Hepatocyte (in vitro differentiated cells): Measurements from ENCODE around the gene CHN1. TPM values are rescaled to one million over a fixed set of nuclear protein-coding genes. Genes with fewer than 3 reads are reported as not detected.

Experiments used
- DNase-seq: peaks from one replicate; pipeline ENCODE4 v3.0.0-alpha.2; 2016; ENCODE audit warnings: low spot score
- H2AFZ ChIP-seq: fragments of 200-600 bp; sonication (generic); 2 replicates; pipeline ENCODE4 v1.6.0; 2016; ENCODE audit warnings: antibody characterized with exemption, mild to moderate bottlenecking
- H3K27ac ChIP-seq: fragments of 200-600 bp; sonication (generic); 2 replicates; pipeline ENCODE4 v1.5.1; 2016; ENCODE audit warnings: mild to moderate bottlenecking
- H3K27me3 ChIP-seq: fragments of 200-600 bp; sonication (generic); 2 replicates; pipeline ENCODE4 v1.6.1; 2016
- H3K36me3 ChIP-seq: fragments of 200-600 bp; sonication (generic); replicated peaks from 2 replicates; pipeline ENCODE4 v1.5.1; 2016; ENCODE audit warnings: low read depth; ENCODE audit not compliant: insufficient read depth
- H3K4me1 ChIP-seq: fragments of 200-600 bp; sonication (generic); 2 replicates; pipeline ENCODE4 v1.5.1; 2016; ENCODE audit warnings: mild to moderate bottlenecking, moderate library complexity; ENCODE audit not compliant: insufficient read depth
- H3K4me2 ChIP-seq: fragments of 200-600 bp; sonication (generic); 2 replicates; pipeline ENCODE4 v1.6.0; 2016
- H3K4me3 ChIP-seq: fragments of 200-600 bp; sonication (generic); 2 replicates; pipeline ENCODE4 v1.5.1; 2016; ENCODE audit warnings: mild to moderate bottlenecking
- H3K79me2 ChIP-seq: fragments of 200-600 bp; sonication (generic); 2 replicates; pipeline ENCODE4 v1.6.0; 2017; ENCODE audit warnings: mild to moderate bottlenecking
- H3K9me2 ChIP-seq: fragments of 200-600 bp; sonication (generic); replicated peaks from 2 replicates; pipeline ENCODE4 v1.6.0; 2017; ENCODE audit warnings: mild to moderate bottlenecking; ENCODE audit not compliant: insufficient read depth
- H3K9me3 ChIP-seq: fragments of 200-600 bp; sonication (generic); 2 replicates; pipeline ENCODE4 v1.5.1; 2016; ENCODE audit warnings: low read depth, mild to moderate bottlenecking
- H4K20me1 ChIP-seq: fragments of 200-600 bp; sonication (generic); 2 replicates; pipeline ENCODE4 v1.6.0; 2016; ENCODE audit warnings: mild to moderate bottlenecking; ENCODE audit not compliant: insufficient read depth, poor library complexity, severe bottlenecking
- EZH2 ChIP-seq: fragments of 200-600 bp; sonication (generic); IDR thresholded peaks from 2 replicates; pipeline ENCODE4 v1.6.1; 2016; ENCODE audit warnings: antibody characterized with exemption, mild to moderate bottlenecking, borderline replicate concordance
- EZH2phosphoT487 ChIP-seq: fragments of 200-600 bp; sonication (generic); IDR thresholded peaks from one replicate; pipeline ENCODE4 v1.6.1; 2018; ENCODE audit warnings: antibody characterized with exemption, mild to moderate bottlenecking, low read depth, moderate library complexity; ENCODE audit not compliant: unreplicated experiment, severe bottlenecking
- WGBS: methylation state at CpG from one replicate; pipeline ENCODE4 v1.1.6; 2016; ENCODE audit warnings: low lambda C conversion rate; ENCODE audit errors: missing lambda C conversion rate; 5-methylcytosine and 5-hydroxymethylcytosine counted together
- polyA plus RNA-seq: library from polyadenylated mRNA; unstranded; fragments of >200 nt; fragmentation: Nextera tagmentation; extraction: Ambion mirVana; gene quantifications from 2 replicates; pipeline ENCODE4 v1.2.1, GENCODE V29; 2016
- small RNA-seq: library from RNA; depleted of rRNA; stranded (forward); fragments of <200 nt; gene quantifications from one replicate; pipeline ENCODE3, GENCODE V24; 2014
- total RNA-seq: library from RNA; depleted of rRNA; stranded (reverse); fragments of >200 nt; gene quantifications from 2 replicates; pipeline ENCODE4 v1.2.3, GENCODE V29; 2014
- TF ChIP-seq, protein P1 (sequence below): fragments of 200-600 bp; sonication (generic); IDR thresholded peaks from 2 replicates; pipeline ENCODE4 v1.5.1; 2016; ENCODE audit warnings: antibody characterized with exemption, mild to moderate bottlenecking; ENCODE audit not compliant: poor library complexity

CHN1 gene
- total and polyA plus RNA-seq, 2 experiments from 2014 or later: 19.2 to 23.0 TPM

DNA sequence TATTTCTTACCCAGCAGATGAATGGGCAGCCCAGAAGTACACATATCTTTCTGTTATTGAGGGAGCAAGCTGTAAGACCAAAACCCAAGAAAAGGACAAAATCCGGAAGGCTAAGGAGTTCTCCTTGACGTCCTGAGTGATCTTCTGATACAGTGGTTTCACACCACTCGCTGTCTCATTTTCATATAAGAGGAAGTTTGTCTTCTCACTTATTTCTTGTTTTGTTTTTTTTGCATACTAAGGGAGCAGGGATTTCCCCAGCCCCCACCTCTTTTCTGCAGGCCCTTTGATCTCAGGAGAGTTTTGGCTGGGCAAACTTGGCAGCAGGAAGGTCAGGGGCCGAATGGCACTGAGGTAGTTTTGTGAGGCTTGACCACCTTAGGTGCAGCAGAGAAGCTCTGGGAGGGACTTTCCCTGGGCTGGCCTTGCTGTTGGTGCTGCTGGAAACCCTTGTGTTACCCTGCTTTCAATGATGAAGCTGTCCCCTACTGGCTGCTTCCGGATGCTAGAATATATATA lies 254.2 kb downstream of the CHN1 start:
- no peak for DNase-seq
- Histone ChIP-seq H3K9me2 (no peaks in the 10 kb centered on the region), H3K36me3 (no peaks in the 10 kb centered on the region), H3K9me3 (no peaks in the 10 kb centered on the region), H3K4me3 (no peak overlapping the region), H3K4me1 (peaks cover 7% of the 10 kb centered on the region), H3K79me2 (no peaks in the 10 kb centered on the region), H3K27me3 (no peaks in the 10 kb centered on the region), H2AFZ (no peak overlapping the region), H4K20me1 (no peaks in the 10 kb centered on the region), H3K27ac (no peak overlapping the region), H3K4me2 (no peak overlapping the region)
- TF ChIP-seq, protein P1, sequence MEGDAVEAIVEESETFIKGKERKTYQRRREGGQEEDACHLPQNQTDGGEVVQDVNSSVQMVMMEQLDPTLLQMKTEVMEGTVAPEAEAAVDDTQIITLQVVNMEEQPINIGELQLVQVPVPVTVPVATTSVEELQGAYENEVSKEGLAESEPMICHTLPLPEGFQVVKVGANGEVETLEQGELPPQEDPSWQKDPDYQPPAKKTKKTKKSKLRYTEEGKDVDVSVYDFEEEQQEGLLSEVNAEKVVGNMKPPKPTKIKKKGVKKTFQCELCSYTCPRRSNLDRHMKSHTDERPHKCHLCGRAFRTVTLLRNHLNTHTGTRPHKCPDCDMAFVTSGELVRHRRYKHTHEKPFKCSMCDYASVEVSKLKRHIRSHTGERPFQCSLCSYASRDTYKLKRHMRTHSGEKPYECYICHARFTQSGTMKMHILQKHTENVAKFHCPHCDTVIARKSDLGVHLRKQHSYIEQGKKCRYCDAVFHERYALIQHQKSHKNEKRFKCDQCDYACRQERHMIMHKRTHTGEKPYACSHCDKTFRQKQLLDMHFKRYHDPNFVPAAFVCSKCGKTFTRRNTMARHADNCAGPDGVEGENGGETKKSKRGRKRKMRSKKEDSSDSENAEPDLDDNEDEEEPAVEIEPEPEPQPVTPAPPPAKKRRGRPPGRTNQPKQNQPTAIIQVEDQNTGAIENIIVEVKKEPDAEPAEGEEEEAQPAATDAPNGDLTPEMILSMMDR: no peak
- TF ChIP-seq EZH2 (no peak), EZH2phosphoT487 (no peak)
- 94% methylated on average over 5 of the region's 5 CpGs for WGBS

DNA sequence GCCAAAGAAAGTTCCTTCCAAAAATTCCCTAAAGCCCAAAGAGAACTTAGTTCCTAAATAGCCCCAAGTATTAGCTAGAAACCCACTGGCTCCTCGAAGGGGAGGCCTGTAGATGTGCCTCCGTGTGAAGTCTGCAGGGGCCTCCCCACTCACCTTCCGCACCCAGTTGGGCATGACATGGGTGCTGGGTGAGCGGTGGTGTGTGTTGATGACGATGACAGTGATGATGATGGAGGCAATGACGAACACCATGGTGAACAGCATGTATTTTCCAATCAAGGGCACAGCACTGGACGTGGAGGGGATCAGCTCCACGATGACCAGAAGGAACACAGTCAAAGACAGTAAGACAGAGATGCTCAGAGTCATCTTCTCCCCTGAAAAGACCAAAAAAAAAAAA lies 255.4 kb downstream of the CHN1 start:
- 88% methylated on average over 8 of the region's 8 CpGs for WGBS
- H3K9me2 ChIP-seq: no peaks in the 10 kb centered on the region
- no peak overlapping the region for H2AFZ ChIP-seq
- H3K36me3 ChIP-seq: no peaks in the 10 kb centered on the region
- DNase-seq: no peak
- no peak overlapping the region for H3K4me2 ChIP-seq
- H3K27ac ChIP-seq: peak overlapping the region; percentile 52
- H3K27me3 ChIP-seq: no peaks in the 10 kb centered on the region
- H3K4me1 ChIP-seq: peaks cover 7% of the 10 kb centered on the region
- no peaks in the 10 kb centered on the region for H4K20me1 ChIP-seq
- TF ChIP-seq, protein P1: no peak
- TF ChIP-seq EZH2phosphoT487: no peak
- TF ChIP-seq EZH2: no peak
- no peak overlapping the region for H3K4me3 ChIP-seq
- H3K9me3 ChIP-seq: no peaks in the 10 kb centered on the region
- no peaks in the 10 kb centered on the region for H3K79me2 ChIP-seq

- H3K4me1 ChIP-seq: peaks cover 7% of the 10 kb centered on the region
- WGBS: 2% methylated on average over 4 of the region's 4 CpGs
- H2AFZ ChIP-seq: peak overlapping the region; percentile 36
- H3K4me2 ChIP-seq: no peak overlapping the region
- H4K20me1 ChIP-seq: no peaks in the 10 kb centered on the region
- H3K79me2 ChIP-seq: no peaks in the 10 kb centered on the region
- peak; percentile 85 for DNase-seq
- H3K9me3 ChIP-seq: no peaks in the 10 kb centered on the region
- H3K36me3 ChIP-seq: no peaks in the 10 kb centered on the region
- no peaks in the 10 kb centered on the region for H3K9me2 ChIP-seq
- TF ChIP-seq, protein P1: peak; percentile 85
- TF ChIP-seq EZH2phosphoT487 (no peak), EZH2 (no peak)
- H3K27ac ChIP-seq: peak overlapping the region; percentile 52
- no peak overlapping the region for H3K4me3 ChIP-seq
- H3K27me3 ChIP-seq: no peaks in the 10 kb centered on the region
Observed at GRCh38 chr2:174748948-174749347, 256.2 kb downstream of the CHN1 start.

Small RNA genes lying within 50 kb of the gene (small RNA-seq; reads per million reads assigned to genes)
- not detected for gene RNU6-1290P
- gene RNU6-763P: not detected

Other genes with a start within 250 kb of the CHN1 start
- gene CHRNA1, start 240.9 kb downstream of the CHN1 start, total RNA-seq: 1.9 and 2.5 TPM in 2 replicates
- 1.5 and 1.6 TPM in 2 replicates for gene CHRNA1, start 240.9 kb downstream of the CHN1 start, polyA plus RNA-seq
- 52.1 and 53.5 TPM in 2 replicates for gene ATF2, start 162.8 kb upstream of the CHN1 start, total RNA-seq
- gene ATF2, start 162.8 kb upstream of the CHN1 start, polyA plus RNA-seq: 23.0 and 24.0 TPM in 2 replicates
- 281 and 286 TPM in 2 replicates for gene ATP5MC3, start 176.3 kb upstream of the CHN1 start, total RNA-seq
- 529 and 563 TPM in 2 replicates for gene ATP5MC3, start 176.3 kb upstream of the CHN1 start, polyA plus RNA-seq